Stimulated activated CD8-positive, alpha-beta memory T cell treated with anti-CD3 and anti-CD28 coated beads, Interleukin-4, amount 100 ng/mL, for 4 hours (primary cell): ENCODE measurements around the gene ITGB2.

Experiments
- DNase-seq, 2 donors: peaks; one replicate each; pipeline ENCODE4 v3.0.0-alpha.2; 2020; ENCODE audit warnings: low read depth in 2 of 2, low spot score in 1 of 2

Gene ITGB2

DNA sequence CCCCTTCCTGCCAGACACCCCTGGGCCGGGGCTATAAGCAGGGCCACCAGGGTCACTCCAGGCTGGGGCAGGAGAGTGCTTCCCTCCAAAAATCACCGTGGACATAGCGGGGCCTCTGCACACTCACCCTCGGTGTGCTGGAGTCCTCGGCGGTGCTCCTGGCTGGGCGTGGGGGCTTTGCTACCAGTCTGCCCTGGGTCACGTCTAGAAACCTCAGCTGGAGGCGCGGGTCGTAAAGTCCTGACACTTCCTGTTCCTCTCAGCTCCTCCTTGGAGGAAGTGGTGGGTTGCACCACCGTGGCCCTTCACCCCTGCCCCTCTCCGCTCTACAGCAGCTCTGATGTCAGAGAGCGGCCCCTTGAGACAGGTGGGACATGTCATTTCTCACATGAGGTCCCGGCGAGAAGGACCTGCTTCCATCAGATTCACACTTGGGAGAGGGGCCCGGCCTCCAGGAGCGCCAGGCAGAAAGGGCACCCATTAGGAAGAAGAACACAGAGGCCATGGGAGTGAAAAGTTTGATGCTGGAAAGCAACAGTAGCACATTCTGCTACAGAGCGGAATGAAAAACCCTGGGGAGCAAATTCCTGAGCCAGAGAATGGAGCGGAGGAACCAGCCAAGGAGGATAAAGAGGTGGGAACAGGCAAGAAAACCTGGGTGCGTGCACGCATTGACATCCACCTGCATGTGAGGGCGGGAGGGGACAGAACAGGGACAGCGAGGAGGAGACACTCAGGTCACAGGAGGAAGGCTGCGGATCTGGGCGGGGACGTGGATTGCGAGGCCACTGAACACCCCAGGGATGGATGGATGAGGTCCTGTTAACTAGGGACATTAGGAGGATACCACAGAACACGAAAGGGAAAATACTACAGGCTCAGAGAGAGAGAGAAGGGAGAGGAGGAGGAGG lies at the start of gene ITGB2:
ITGB2 (minus strand) TSS at position 206 of the 911 bp plus-strand sequence. CDS start 10,117 bp downstream, outside the sequence.
- peak in 1 of 2 donors; percentile 30 for DNase-seq

DNA sequence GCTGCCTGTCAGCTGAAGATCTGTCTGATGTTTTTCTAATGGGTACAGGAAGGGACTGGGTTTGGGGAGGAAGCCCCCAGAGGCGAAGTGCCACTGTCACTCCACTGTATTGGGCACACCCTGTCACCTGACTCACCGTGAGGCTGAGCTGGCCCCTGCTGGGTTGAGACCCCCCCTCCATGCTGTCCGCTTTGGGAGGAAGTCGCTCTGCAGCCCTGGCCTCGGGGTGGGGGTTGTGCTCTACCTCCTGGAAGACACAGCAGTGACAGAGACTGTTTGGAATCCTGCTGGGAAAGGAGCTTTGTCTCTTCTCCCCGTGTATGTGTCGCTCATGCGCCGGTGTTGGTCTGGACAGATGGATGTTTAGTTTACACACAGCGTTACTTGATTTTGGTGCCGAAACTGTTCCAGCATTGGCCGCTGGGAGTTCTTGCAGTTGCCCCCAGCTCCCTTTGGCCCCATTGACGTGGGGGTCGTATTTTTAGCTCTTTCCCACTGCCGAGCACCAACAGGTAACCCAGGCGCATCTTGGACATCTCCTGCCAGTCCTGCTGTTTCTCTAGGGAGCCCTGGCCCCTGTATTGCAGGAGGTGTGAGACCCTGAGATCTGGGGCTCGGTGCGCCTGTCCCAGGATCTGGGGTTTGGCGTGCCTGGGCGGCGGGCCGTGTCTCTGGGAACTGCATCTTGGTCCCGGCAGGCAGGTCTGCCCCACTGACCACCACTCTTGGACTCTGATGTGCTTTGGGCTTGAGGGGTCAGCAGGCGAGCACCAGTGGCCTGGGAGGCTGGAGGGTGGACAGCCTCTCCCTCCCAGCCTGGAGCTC lies 49.4 kb upstream of the ITGB2 start:
- no peak for DNase-seq

DNA sequence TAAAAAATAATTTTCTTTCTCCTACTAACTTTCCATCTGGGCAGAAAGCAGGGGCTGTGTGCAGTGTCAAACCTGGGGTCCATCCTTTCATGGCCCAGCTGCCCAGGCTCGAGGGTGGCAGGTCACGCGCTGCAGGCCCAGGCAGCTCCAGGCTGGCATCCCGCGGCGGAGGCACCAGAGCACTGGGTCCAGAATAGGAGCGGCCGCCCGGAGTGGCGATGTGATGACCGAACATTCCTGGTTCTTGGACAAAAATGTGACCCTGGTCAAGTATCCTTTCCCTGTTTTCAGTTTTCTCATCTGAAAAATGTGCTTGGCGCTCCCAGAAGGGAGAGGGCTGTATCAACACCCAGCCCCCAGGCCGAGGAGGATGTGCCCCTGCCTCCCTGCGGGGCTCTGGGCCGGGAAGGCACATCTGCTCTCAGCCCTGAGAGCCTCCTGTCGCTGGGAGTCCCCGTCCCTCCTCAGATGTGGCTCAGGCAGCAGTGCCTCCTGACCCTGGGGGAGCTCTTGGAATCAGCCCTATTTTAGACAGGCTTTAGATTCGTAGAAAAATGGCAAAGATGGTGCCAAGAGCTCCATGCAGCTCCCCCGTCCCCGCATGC lies 48.5 kb upstream of the ITGB2 start:
- DNase-seq, result no peak

DNA sequence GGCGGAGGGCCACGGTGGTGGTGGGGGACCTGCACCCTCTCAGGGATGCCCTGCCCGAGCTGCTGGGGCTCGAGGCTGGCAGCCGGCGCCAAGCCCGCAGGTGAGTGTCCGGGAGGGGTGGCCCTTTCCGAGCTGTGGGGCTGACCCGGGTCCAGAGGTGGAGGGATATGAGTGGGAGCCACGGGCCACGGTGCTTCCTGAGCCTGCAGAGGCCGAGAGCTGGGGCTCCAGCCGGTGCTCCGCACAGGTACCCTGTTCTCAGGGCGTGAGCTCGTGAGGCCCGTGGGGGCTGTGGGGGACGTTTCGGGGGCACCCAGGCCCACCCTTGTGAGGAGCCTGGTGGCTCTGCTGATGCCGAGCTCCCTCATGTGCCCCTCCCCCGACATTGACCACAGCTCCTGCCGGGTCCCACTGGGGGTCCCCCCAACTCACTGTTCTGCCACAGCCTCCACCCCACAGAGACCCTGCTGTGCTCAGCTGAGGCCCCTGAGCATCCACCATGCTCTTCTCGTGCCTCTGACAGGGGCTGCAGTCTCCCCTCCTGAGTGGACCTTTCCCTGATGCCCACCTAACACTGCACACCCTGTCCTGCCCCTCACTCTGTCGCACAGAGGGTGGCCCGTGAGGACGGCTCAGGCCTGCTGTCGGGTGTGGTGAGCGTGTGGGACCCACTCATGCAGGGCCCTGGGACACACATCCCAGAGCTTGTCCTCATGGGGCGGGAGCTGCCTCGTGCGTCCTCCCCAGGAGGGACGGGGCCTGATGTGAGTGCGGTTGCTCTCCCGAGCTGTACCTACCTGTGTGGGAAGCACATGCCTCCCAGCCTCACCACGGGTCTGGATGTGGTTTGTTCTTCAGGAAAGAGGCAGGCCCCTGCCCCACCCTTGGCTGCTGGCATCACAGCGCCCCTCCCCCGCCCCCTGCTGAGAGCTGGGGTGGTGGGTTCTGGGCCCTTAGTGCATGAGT lies 46.7 kb upstream of the ITGB2 start:
- DNase-seq, result no peak

DNA sequence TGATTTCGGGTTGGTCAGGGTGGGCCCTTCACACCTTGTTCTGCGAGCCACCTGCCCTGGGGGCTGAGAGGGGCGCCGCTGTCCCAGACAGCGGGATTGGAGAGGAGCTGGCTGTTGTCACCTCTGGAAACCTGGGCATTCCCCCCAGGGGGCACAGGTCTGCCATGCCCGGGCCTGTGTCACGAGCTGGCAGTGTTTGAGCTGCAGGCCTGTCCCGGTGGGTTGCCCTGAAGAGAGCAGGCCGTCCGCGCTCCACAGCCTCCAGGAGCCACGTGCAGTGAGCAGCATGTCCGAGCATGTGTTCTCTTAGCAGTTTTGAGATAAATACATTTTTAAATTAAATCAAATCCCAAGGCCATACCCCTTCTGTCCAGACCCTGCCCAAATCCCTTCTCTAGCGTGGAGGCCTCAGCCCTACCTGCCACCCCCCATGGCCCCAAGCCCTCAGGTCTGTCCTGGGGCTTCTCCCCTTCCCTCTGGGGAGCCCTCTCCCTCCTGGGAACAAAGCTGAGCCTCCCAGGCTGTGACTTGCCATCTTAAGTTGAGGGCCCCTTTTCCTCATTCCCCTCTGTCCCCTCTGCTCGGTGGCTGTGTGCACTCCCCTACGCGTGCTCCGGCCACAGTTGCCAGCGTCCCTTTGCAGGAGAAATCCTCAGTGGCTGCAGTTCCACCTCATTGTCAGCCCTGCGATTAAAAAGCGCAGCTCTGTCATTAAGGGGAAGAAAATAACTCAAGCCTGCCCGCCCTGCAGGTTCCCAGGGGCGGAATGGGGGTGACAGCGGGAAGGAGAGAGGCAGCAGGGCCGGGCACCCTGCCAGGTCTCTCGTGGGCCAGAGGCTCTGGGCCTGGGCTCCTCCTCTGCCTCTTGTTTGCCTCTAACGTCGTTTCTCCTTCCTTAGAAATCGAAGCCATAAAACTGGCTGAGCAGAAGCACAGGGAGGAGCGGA lies 45.7 kb upstream of the ITGB2 start:
- DNase-seq, result no peak

DNA sequence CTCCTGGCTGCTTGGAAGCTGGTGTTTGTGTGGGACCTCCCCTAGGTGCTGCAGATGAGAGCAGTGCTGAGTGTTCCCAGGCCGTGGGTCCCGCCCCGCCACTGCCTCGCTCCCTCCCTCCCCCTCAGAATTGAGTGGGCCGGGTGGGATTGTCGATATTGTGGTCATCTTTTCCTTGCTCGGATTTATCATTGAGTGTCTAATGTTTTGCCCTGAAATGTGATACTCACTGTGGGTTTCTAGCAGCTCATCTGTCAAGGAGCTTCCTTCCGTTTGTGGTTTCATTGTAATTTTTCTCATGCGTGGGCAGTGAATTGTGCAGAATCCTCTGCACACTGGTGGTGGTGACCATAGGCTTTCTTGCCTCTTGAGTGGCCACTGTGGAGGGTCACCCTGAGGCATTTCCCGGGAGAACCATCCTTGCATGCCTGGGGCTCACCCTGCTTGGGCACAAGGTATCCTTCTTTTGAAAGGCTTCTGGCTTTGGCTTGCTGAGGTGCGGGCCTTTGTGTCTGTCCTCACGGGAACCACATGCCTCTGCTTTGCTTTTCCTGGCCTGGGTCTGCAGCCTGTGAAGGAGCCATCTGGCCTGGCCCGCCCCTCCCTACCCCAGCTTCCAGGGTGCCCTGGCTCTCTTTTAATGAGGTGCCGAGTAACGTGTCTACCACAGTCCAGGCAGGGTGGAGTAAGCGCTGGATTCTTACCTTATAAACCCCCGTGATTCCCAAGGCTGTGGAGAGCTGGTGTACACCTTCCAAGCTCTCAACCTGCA lies 44.7 kb upstream of the ITGB2 start:
- DNase-seq, result no peak

DNA sequence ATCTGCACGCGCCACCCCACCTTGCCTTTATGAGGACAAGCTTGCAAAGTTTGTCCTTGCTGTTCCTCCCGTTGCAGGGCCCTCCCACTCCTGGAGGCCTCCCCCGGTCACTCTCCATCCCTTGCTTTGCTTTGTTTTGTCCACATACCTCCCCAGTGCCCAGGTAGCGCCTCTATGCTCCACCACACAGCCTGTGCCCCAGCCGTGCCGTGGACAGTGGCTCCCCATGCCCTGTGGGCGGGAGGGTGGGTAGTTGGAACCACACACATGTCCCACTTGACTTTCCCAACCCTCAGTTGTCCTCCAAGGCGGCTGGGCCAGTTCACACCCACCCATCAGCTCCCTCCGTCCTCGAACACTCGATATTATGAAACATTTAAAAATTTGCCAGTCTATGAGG lies 43.7 kb upstream of the ITGB2 start:
- no peak for DNase-seq

DNA sequence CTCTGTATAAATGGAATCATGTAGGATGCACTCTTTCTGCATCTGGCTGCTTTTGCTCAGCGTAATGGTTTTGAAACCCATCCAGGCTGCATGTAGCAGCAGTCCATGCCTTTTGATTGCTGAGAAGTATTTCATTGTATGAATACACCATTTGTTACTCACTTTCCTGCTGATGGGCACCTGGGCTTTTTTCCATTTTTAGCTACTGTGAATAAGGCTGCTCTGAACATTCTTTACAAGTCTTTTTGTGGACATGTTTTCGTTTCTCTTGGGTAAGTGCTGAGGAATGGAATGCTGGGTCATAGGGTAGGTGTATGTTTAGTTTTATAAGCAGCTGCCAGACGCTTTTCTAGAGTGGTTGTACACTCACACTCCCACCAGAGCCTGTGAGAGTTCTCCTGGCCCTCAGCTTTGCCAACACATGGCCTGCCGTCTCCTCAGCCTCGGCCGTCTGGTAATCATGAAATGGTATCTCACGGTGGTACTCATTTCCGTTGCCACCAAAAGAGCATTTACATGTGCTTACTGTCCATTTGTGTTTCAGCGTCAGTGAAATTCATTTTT lies 41.8 kb upstream of the ITGB2 start:
- no peak for DNase-seq

DNA sequence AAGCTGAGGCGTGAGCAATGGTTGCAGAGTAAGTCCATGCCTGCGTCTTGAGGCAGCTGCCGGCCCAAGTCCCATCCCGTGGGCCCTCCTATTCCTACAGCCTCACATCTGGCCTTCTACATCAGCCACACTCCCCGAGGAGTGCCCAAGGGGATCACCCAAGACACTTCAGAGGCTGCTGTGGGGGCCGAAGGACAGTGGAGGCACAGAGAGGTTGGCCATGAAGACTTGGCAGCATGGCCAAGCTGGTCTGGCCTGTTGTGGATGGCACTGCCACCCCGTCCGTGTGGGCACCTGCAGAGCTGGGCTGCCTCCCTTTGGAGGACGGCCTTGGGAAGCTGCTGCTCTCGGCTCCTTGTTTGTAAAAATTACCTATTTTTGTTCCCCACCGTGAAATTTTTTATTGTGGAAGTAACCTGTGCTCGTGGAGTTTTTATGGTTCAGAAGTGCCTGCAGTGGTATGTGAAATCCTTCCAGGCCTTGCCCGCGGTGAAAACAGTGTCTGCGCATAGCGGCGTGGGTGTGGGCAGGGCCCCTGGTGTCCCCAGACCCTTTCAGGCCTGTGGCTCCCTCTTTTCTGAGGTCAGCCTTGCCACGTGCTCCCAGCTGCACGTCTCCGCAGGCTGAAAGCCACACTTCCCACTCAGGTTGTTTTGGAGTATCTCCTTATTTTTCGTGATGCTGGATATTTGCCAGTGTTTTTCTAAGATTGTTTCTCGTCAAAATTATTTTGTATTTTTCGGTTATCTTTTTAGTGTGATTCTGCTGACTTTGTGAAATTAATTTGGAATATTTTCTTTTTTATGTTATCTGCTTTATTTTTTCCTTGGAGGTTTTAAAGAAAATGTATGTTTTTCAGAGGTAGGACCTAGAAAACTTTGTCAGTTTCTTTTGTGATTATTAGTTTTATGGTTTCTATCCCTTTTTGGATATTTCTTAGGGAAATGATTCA lies 39.7 kb upstream of the ITGB2 start:
- no peak for DNase-seq

DNA sequence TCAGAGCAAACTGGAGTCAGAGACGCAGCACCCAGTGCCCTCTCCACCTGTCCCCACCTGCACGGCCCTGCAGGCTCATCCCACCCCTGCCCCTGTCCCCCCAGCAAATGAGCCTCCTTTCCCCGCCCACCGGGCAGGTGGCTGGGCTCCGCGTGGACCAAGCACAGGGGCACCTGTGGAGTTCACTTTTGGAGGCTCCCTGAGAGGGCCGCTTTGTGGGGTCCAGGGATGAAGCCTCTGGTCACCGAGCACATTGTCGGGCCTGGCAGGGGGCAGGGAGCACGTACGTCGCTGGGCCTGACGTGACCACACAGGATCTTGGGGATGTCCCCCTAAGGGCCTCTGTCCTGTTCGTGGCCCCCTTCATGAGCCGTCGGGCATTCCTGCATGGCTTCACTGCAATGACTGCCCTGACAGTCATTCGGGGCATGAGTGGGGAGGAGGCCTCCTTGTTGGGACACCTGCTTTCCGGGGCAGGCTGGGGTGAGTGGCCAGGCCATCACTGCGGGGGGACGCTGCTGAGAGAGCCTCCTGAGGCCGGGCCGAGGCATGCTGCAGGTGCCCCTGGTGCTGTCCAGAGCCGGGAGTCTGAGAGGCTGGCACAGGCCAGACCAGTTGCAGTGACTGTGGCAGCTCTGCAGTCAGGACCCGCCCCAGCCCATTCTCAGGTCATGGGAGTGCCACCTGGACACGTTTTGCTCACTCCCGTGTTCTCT lies 38.8 kb upstream of the ITGB2 start:
- no peak for DNase-seq

DNA sequence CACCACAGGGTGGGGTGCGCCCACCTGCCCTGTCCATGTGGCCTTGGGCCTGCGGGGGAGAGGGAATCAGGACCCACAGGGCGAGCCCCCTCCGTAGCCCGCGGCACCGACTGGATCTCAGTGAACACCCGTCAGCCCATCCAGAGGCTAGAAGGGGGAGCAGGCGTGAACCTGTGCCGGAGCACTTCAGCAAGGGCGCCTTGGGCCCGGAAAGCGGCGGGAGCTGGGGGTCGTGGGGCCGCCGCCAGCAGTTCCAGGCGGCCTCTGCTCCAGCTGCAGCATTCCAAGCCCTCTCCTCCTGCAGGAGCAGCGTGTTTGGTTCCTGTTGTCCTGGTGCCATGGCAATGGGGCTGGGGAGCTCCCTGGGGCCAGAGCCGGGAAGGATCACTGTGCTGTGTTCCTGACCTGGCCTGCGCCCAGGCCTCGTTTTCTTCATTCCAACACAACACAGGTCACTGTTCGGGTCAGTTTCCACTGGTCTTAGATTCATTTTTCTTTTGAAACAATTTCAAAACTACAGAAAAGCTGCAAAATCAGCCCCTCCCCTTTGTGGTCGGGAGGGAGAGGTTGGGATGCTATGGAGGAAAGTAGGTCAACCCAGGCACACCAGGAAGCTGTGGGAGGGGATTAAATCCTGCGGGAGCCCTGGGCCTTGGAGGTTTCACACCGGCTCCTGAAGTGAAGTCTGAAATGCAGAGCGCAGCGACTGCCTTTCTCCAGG lies 37.9 kb upstream of the ITGB2 start:
- no peak for DNase-seq

DNA sequence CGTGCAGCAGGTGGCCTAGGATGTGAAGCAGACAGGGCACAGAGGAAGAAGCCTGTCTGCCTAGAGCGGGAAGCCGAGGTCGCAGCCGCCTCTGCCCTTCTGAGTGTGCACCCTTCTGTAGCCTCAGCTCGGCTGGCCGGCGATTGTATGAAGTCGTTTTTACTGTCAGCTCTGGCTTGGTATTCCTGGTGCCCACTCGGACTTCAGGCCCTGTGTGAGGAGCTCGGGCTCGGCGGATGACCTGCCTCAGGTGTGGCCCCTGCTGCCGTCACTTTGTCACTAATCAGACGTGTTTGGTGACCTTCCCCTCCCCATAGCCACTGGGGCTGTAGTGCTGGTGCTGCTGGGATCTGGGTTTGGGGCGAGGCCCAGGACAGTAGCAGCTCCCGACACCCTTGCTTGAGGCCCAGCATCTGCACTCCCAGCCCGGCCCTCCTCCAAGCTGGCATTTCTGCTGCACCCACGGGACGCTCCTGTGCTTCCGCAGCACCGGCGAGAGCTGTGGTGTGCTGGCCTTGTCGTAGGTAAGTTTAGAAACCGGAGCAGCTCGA lies 37.3 kb upstream of the ITGB2 start:
- DNase-seq, result no peak

DNA sequence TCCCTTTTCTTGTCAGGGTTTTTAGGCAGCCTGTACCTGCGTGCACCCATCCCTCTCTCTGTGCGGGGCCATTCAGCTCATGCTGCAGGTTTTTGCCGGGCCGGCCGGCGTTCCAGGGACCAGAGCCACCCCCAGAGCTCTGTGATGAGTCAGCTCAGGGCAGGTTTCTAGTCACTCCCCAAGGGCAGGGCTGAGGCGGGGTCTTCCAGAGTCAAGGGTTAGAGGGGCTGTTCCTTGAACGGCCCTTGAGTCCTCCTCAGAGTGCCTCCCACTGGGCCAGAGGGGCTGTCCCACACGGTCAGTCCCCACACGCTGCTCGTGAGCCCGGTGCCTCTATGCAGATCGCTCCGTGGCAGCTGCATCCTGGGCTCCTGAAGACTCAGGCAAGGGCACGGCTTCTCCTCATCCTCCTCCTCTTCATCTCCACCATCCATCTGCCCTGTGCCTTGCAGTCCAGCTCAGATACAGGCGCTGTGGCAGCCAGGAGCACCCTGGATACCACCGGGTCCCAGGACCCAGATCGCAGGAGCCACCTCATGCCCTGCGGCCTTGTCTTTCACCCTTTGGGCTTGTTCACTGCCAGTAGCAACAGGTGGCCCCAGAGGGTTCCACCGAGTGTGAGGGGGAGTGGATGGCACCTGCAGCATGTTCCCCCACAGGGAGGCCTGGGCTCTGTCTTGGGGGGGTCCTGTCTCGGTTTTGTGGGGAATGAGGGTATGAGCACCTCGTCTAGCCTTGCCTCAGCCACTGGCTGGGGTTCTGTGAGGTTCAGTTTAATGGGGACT lies 36.5 kb upstream of the ITGB2 start:
- no peak for DNase-seq

DNA sequence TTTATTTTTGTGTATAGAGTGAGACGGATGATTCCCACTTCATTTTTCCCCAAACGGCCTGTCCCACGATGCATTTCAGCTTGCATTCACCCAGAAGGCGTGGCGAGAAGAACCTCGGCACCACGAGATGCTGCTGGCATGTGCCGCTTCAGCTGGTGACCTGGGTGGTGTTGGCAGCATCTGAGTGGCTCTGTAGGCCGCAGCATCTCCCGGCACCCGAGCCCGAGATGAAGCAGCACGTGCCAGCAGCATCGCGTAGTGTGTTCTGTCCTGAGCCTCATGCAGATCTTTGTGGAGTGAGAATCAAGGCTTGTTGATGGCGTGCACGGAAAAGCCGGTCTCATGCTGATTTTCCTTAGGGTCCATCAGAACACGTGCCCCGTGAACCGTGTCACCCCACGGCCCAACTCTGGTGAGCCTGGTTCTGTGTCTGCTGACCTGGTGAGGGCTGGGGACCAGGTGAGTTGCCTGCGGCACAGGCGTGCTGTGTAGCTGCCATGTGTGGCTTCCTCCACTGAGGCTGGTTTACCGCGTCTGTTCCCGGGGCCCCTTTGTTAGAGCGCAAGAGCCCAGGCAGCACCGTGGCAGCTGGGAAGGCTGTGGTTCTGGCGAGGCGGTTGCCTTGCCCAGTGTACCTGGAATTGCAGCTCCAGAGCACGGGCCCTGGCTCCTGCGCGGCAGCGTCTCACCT lies 35.8 kb upstream of the ITGB2 start:
- no peak for DNase-seq
